Trophoblast cell (in vitro differentiated cells and primary cell): ENCODE measurements around the gene EXOC7.

ENCODE experiments used
- DNase-seq, 2 donors: peaks; one replicate each; pipeline ENCODE4 v3.0.0-alpha.2; 2016
- H2AFZ ChIP-seq: 2 replicates; pipeline ENCODE4 v1.6.1; 2013; ENCODE audit warnings: low read length, moderate library complexity, mild to moderate bottlenecking; ENCODE audit not compliant: insufficient read depth, poor library complexity
- H2AK5ac ChIP-seq: 2 replicates; pipeline ENCODE4 v1.6.1; 2013; ENCODE audit warnings: mild to moderate bottlenecking, low read length
- H2BK120ac ChIP-seq: 2 replicates; pipeline ENCODE4 v1.6.1; 2013; ENCODE audit warnings: low read length, mild to moderate bottlenecking, moderate library complexity; ENCODE audit not compliant: insufficient read depth, poor library complexity
- H2BK12ac ChIP-seq: 2 replicates; pipeline ENCODE4 v1.6.1; 2013; ENCODE audit warnings: mild to moderate bottlenecking, low read length, moderate library complexity
- H2BK5ac ChIP-seq: 2 replicates; pipeline ENCODE4 v1.6.1; 2013; ENCODE audit warnings: low read length, low read depth, moderate library complexity, mild to moderate bottlenecking; ENCODE audit not compliant: poor library complexity
- H3K14ac ChIP-seq: 2 replicates; pipeline ENCODE4 v1.6.1; 2013; ENCODE audit warnings: mild to moderate bottlenecking, low read length
- H3K18ac ChIP-seq: 2 replicates; pipeline ENCODE4 v1.6.1; 2013; ENCODE audit warnings: mild to moderate bottlenecking, low read length
- H3K23ac ChIP-seq: 2 replicates; pipeline ENCODE4 v1.6.1; 2013; ENCODE audit warnings: low read length
- H3K27ac ChIP-seq: 2 replicates; pipeline ENCODE4 v1.5.1; 2013; ENCODE audit warnings: low read depth, mild to moderate bottlenecking, inconsistent platforms, low read length, moderate library complexity
- H3K27me3 ChIP-seq: 2 replicates; pipeline ENCODE4 v1.6.1; 2013; ENCODE audit warnings: inconsistent platforms, mild to moderate bottlenecking, low read length, moderate library complexity; ENCODE audit not compliant: insufficient read depth
- H3K36me3 ChIP-seq, 2 experiments: 1 replicate in 1 of 2; 2 replicates in 1 of 2; pipeline ENCODE4 v1.6.1; 2013; ENCODE audit warnings: low read length in 2 of 2, mild to moderate bottlenecking in 2 of 2, moderate library complexity in 1 of 2; ENCODE audit not compliant: insufficient read depth in 2 of 2, control insufficient read depth in 1 of 2
- H3K4ac ChIP-seq: 2 replicates; pipeline ENCODE4 v1.6.1; 2013; ENCODE audit warnings: low read depth, mild to moderate bottlenecking, low read length, moderate library complexity
- H3K4me1 ChIP-seq, 2 experiments: 1 replicate in 1 of 2; 2 replicates in 1 of 2; pipeline ENCODE4 v1.6.1; 2013; ENCODE audit warnings: low read length in 2 of 2, mild to moderate bottlenecking in 2 of 2, moderate library complexity in 1 of 2; ENCODE audit not compliant: insufficient read depth in 2 of 2, control insufficient read depth in 1 of 2
- H3K4me2 ChIP-seq: 2 replicates; pipeline ENCODE4 v1.6.1; 2013; ENCODE audit warnings: inconsistent platforms, mild to moderate bottlenecking, low read length, moderate library complexity
- H3K4me3 ChIP-seq: 2 replicates; pipeline ENCODE4 v1.5.1; 2013; ENCODE audit warnings: mild to moderate bottlenecking, low read depth, low read length, inconsistent platforms
- H3K79me1 ChIP-seq: one replicate; pipeline ENCODE4 v1.6.1; 2013; ENCODE audit warnings: low read length
- H3K79me2 ChIP-seq: 2 replicates; pipeline ENCODE4 v1.6.1; 2013; ENCODE audit warnings: low read length, mild to moderate bottlenecking; ENCODE audit not compliant: control insufficient read depth, insufficient read depth, poor library complexity
- H3K9ac ChIP-seq: 2 replicates; pipeline ENCODE4 v1.6.1; 2013; ENCODE audit warnings: mild to moderate bottlenecking, low read length
- H3K9me3 ChIP-seq: 2 replicates; pipeline ENCODE4 v1.6.1; 2013; ENCODE audit warnings: low read depth, mild to moderate bottlenecking, control low read depth, inconsistent platforms, low read length; ENCODE audit not compliant: insufficient read depth
- H4K12ac ChIP-seq: 2 replicates; pipeline ENCODE4 v1.6.1; 2013; ENCODE audit warnings: low read depth, mild to moderate bottlenecking, low read length, moderate library complexity
- H4K8ac ChIP-seq: 2 replicates; pipeline ENCODE4 v1.6.1; 2013; ENCODE audit warnings: low read depth, mild to moderate bottlenecking, low read length, moderate library complexity
- H4K91ac ChIP-seq: one replicate; pipeline ENCODE4 v1.6.1; 2013; ENCODE audit warnings: low read depth, mild to moderate bottlenecking, low read length, moderate library complexity
- WGBS: extraction: QIAGEN DNeasy Blood & Tissue Kit; methylation state at CpG from one replicate; pipeline ENCODE4 v1.1.7; 2013; ENCODE audit warnings: missing lambda C conversion rate; ENCODE audit not compliant: insufficient read length, insufficient coverage; ENCODE audit errors: extremely low coverage; 5-methylcytosine and 5-hydroxymethylcytosine counted together

The EXOC7 gene

DNA sequence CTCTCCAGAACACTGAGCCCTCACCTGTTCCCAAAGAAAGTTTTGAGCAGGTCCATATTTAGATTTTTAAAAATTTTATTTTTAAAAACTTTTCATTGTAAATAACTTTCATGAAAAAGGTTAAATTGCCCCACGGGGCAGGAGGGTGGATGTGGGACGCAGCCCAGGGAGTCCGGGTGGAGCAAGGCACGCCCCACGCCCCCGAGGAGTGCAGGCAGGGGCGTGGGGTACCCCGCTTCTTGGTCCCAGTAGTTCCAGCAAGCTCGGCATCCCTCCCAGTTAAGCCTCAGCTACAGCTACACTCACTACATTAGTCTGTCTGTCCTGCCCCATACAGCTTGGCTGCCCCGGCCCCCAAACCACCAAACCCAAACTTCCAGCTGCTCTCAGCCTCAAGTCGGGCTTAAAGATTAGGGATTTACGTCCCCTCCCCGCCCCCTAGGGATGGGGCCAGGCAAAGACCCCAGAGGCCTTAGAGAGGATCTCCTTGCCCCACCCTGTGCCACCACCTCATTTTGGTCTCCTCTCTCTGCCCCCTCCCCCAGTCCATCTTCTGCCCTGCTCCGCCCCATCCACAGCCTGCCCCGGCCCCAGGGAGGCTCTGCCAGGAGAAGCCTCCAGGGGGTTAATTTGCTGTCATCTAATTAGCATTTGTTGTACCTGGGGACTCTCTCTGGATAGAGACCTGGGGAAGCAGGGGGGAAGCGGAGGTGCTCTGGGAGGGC, 32.9 kb upstream of the EXOC7 start:
- H3K79me2 ChIP-seq: no peaks in the 10 kb centered on the region
- no peak overlapping the region for H2AFZ ChIP-seq
- no peak overlapping the region for H3K23ac ChIP-seq
- H4K8ac ChIP-seq: no peak overlapping the region
- H2BK12ac ChIP-seq: no peak overlapping the region
- no CpG with 5 or more reads among the region's 16 CpGs for WGBS
- H4K91ac ChIP-seq: no peak overlapping the region
- no peak overlapping the region for H3K4ac ChIP-seq
- no peak overlapping the region for H2BK5ac ChIP-seq
- H3K9me3 ChIP-seq: peaks cover 11% of the 10 kb centered on the region
- no peak overlapping the region for H3K14ac ChIP-seq
- no peak for DNase-seq
- no peak overlapping the region for H4K12ac ChIP-seq
- peaks cover 5% of the 10 kb centered on the region for H3K79me1 ChIP-seq
- no peak overlapping the region for H2AK5ac ChIP-seq
- H3K9ac ChIP-seq: no peak overlapping the region
- H3K27me3 ChIP-seq: peaks cover 56% of the 10 kb centered on the region
- no peak overlapping the region for H3K4me2 ChIP-seq
- no peak overlapping the region for H2BK120ac ChIP-seq
- H3K4me3 ChIP-seq: no peak overlapping the region
- H3K18ac ChIP-seq: no peak overlapping the region
- no peak overlapping the region for H3K27ac ChIP-seq
- H3K4me1 ChIP-seq: peaks cover 26 to 41% of the 10 kb centered on the region in 2 experiments
- no peaks in the 10 kb centered on the region for H3K36me3 ChIP-seq

DNA sequence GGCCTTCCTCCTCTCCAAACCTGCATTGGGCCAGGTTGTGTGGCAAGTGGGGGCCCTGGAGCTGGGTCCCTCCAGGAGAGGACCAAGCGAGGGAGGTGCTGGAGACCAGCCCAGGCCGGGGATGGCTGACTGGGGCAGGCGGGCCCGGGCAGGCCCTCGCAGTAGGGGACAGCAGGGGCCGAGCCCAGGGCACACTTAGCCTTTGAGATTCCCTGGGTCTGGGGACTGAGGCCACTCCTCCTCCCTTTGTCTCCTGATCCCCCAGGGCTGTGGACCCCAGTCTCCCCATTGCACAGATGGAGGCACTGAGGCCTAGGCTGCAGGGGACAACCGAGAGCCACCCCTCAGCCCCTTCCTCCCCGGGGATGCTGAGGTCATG, 32.2 kb upstream of the EXOC7 start:
- Histone ChIP-seq H3K9ac (no peak overlapping the region), H3K27ac (no peak overlapping the region), H2BK12ac (no peak overlapping the region), H3K4ac (no peak overlapping the region), H2AFZ (no peak overlapping the region), H4K12ac (no peak overlapping the region), H4K91ac (no peak overlapping the region), H2BK5ac (no peak overlapping the region), H3K9me3 (peaks cover 10% of the 10 kb centered on the region), H3K4me1 (peaks cover 24 to 37% of the 10 kb centered on the region in 2 experiments), H3K18ac (no peak overlapping the region), H3K23ac (no peak overlapping the region), H3K27me3 (peaks cover 54% of the 10 kb centered on the region), H2AK5ac (no peak overlapping the region), H3K36me3 (no peaks in the 10 kb centered on the region), H3K4me2 (no peak overlapping the region), H3K4me3 (no peak overlapping the region), H3K79me2 (no peaks in the 10 kb centered on the region), H3K14ac (no peak overlapping the region), H3K79me1 (peaks cover 5% of the 10 kb centered on the region), H4K8ac (no peak overlapping the region), H2BK120ac (no peak overlapping the region)
- DNase-seq: no peak
- no CpG with 5 or more reads among the region's 8 CpGs for WGBS

DNA sequence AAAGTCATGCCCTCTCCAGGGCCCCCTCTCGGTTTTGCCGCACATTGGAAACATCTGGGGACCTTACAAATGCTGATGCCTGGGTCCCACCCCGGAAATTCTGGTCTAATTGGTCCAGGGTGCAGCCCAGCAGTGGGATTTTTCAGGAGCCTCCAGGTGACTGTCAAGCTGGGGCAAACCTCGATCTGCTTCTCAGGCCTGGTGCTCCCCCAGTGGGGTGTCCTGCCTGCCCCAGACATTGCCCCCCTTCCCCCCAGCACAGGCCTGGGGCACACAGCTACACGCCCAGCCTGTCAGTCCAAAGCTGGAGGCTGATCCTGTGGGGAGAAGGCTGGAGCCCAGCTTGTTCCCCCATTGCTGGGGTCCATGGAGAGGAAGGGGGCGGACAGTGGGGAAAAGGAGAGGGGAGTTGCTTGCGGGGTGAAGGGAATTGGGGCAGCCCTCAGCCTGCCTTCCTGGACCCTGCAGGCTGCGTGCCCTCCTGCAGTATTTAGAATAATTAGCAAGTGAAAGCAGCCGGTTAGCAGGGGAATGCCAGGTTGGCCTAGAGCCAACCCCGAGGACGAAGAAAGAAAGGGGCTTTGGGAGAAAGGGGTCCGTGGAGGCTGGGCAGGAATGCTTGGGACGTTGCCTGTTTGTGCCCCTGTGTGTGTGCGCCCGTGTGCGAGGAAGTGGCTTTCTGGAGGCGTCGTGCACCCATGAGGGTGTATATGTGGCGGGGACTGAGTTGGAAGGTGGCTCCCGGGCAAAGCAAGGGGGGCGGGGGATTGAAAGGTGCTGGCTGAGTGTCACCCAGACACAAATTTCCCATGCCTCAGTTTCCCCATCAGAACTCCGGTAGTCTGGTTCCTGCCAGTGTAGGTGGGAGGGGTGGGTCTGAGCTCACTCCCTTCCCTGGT, 31.6 kb upstream of the EXOC7 start:
- Histone ChIP-seq H3K79me1 (peaks cover 5% of the 10 kb centered on the region), H3K9me3 (peaks cover 12% of the 10 kb centered on the region), H2BK120ac (no peak overlapping the region), H4K12ac (no peak overlapping the region), H3K14ac (no peak overlapping the region), H3K4me1 (peaks cover 23 to 33% of the 10 kb centered on the region in 2 experiments), H4K8ac (no peak overlapping the region), H3K36me3 (no peaks in the 10 kb centered on the region), H3K79me2 (no peaks in the 10 kb centered on the region), H2AFZ (no peak overlapping the region), H2AK5ac (no peak overlapping the region), H3K9ac (no peak overlapping the region), H2BK12ac (no peak overlapping the region), H3K4ac (no peak overlapping the region), H3K23ac (no peak overlapping the region), H4K91ac (no peak overlapping the region), H3K27me3 (peaks cover 49% of the 10 kb centered on the region), H3K18ac (no peak overlapping the region), H3K4me2 (no peak overlapping the region), H2BK5ac (no peak overlapping the region), H3K27ac (no peak overlapping the region), H3K4me3 (no peak overlapping the region)
- DNase-seq: no peak
- no CpG with 5 or more reads among the region's 22 CpGs for WGBS

DNA sequence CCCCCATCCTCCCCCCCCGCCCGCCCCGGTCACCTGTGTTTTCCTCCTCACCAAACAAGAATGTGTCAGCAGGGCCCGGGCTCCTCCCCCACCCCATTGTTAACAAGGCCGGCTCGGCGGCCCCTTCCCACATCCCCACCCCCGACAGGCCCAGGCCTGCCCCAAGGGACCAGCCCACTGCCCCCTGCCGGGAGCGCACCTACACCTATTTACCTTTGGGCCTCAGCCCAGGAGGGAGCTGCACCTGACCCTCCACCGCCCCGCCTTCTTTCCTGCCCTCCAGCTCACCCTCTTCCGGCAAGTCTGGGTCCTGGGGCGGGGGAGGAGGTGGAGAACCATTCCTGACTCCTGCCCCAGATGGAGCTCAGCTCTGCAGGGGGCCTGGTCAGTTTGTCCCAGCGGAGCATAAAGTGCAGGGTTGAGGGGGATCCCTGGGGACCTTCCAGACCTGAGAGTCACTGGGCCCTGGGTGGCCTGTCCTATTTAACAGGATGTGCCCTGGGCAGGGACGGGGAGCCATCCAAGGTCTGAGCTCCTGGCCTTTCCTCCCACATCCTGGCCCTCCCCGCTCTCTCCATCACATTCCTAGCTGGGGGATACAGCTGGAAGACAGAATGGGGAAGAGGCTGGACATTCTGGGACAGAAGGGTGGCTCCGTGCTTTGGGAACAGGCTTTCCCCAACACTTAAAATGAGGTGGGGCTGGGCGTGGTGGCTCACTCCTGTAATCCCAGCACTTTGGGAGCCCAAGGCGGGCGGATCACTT, 29.2 kb upstream of the EXOC7 start:
- Histone ChIP-seq H4K8ac (no peak overlapping the region), H2BK12ac (no peak overlapping the region), H3K14ac (no peak overlapping the region), H3K18ac (no peak overlapping the region), H3K79me2 (no peaks in the 10 kb centered on the region), H4K91ac (no peak overlapping the region), H3K4ac (no peak overlapping the region), H3K9ac (no peak overlapping the region), H3K27ac (no peak overlapping the region), H3K79me1 (peaks cover 5% of the 10 kb centered on the region), H3K4me2 (peak overlapping the region; percentile 6), H3K23ac (no peak overlapping the region), H3K4me3 (no peak overlapping the region), H2BK5ac (no peak overlapping the region), H3K36me3 (no peaks in the 10 kb centered on the region), H3K9me3 (peaks cover 6% of the 10 kb centered on the region), H2AK5ac (no peak overlapping the region), H2BK120ac (no peak overlapping the region), H2AFZ (no peak overlapping the region), H3K27me3 (peaks cover 28% of the 10 kb centered on the region), H3K4me1 (peaks cover 12 to 13% of the 10 kb centered on the region in 2 experiments), H4K12ac (no peak overlapping the region)
- peak; percentile 21 to 24 for DNase-seq
- no CpG with 5 or more reads among the region's 21 CpGs for WGBS
